ENCODE results near the gene SNTB2. TPM values are rescaled to one million over a fixed set of nuclear protein-coding genes. Genes with fewer than 3 reads are reported as not detected.

The SNTB2 gene
- total RNA-seq, 1 experiment from 2014 or later, result 20.2 TPM

- no peak overlapping the region for H3K18ac ChIP-seq (ENCODE audit: insufficient read length, low read depth, low read length)
- H2BK5ac ChIP-seq (ENCODE audit: insufficient read length, low read length), result no peak overlapping the region
- H3K23ac ChIP-seq (ENCODE audit: insufficient read length, low read depth, low read length), result no peak overlapping the region
- H4K8ac ChIP-seq (replicated peaks; ENCODE audit: insufficient read length, low read depth, low read length), result peak overlapping the region; percentile 94
- WGBS (ENCODE audit: extremely low coverage, insufficient read length, low lambda C conversion rate), result no CpG with 5 or more reads among the region's 4 CpGs
- no peaks in the 10 kb centered on the region for H3K79me1 ChIP-seq (ENCODE audit: insufficient read depth, low read depth, low read length, poor library complexity, severe bottlenecking)
- H3K9me3 ChIP-seq (ENCODE audit: control insufficient read depth, low read depth, low read length), result no peaks in the 10 kb centered on the region
- Mint-ChIP-seq H3K4me1 (peaks cover 0 to 9% of the 10 kb centered on the region in 2 experiments; a peak in 1 of 4 replicates), H3K9me3 (no peaks in the 10 kb centered on the region), H3K27ac (no peak overlapping the region), H3K4me3 (no peak overlapping the region), H3K36me3 (ENCODE audit: insufficient read depth in 1 of 3, low read depth in 3 of 3) (peaks cover 0 to 7% (median 2%) of the 10 kb centered on the region in 3 experiments; a peak in 3 of 7 replicates), H3K27me3 (ENCODE audit: low read depth) (no peaks in the 10 kb centered on the region)
- H4K5ac ChIP-seq (ENCODE audit: insufficient read length, low read depth, low read length), result no peak overlapping the region
- no peak overlapping the region for H3K4me2 ChIP-seq (ENCODE audit: insufficient read depth, insufficient read length, low read length)
- H4K91ac ChIP-seq (ENCODE audit: insufficient read length, low read depth, low read length), result no peak overlapping the region
- H3K14ac ChIP-seq (ENCODE audit: insufficient read depth, low read length), result no peak overlapping the region; the same call in 1 of the 2 replicates
- H2BK120ac ChIP-seq (ENCODE audit: low read depth, low read length, poor library complexity, severe bottlenecking), result no peak overlapping the region
- H2BK20ac ChIP-seq (ENCODE audit: low read depth, low read length, poor library complexity, severe bottlenecking), result no peak overlapping the region
- no peak for DNase-seq
- H3K56ac ChIP-seq (ENCODE audit: insufficient read length, low read depth, low read length), result no peak overlapping the region
- no peak overlapping the region for H3K27ac ChIP-seq (ENCODE audit: insufficient read length, low read depth, low read length)
- H3T11ph ChIP-seq (ENCODE audit: low read length), result no peak overlapping the region
- no peaks in the 10 kb centered on the region for H3K23me2 ChIP-seq (ENCODE audit: insufficient read length, low read depth, low read length, poor library complexity, severe bottlenecking)
- TF ChIP-seq, protein P1, sequence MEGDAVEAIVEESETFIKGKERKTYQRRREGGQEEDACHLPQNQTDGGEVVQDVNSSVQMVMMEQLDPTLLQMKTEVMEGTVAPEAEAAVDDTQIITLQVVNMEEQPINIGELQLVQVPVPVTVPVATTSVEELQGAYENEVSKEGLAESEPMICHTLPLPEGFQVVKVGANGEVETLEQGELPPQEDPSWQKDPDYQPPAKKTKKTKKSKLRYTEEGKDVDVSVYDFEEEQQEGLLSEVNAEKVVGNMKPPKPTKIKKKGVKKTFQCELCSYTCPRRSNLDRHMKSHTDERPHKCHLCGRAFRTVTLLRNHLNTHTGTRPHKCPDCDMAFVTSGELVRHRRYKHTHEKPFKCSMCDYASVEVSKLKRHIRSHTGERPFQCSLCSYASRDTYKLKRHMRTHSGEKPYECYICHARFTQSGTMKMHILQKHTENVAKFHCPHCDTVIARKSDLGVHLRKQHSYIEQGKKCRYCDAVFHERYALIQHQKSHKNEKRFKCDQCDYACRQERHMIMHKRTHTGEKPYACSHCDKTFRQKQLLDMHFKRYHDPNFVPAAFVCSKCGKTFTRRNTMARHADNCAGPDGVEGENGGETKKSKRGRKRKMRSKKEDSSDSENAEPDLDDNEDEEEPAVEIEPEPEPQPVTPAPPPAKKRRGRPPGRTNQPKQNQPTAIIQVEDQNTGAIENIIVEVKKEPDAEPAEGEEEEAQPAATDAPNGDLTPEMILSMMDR (conservative IDR thresholded peaks at IDR 0.05), result no peak
- H4K20me1 ChIP-seq (ENCODE audit: control insufficient read depth, insufficient read depth, insufficient read length), result no peaks in the 10 kb centered on the region
- no peak overlapping the region for H3K9ac ChIP-seq (ENCODE audit: extremely low read depth, insufficient read length, low read length)
- no peak overlapping the region for H3K4ac ChIP-seq (ENCODE audit: low read depth, low read length)
- no peaks in the 10 kb centered on the region for H3K79me2 ChIP-seq (ENCODE audit: insufficient read depth, low read length)
- H2BK12ac ChIP-seq (ENCODE audit: insufficient read length, low read depth, low read length), result no peak overlapping the region
- no peak overlapping the region for H2BK15ac ChIP-seq (ENCODE audit: low read depth, low read length)
- no peaks in the 10 kb centered on the region for H3K4me1 ChIP-seq (ENCODE audit: insufficient read depth, low read length)
- no peaks in the 10 kb centered on the region for H3K27me3 ChIP-seq (ENCODE audit: insufficient read depth, low read length)
- H2AK5ac ChIP-seq (ENCODE audit: insufficient read length, low read length), result no peak overlapping the region
- no peak overlapping the region for H2AFZ ChIP-seq (ENCODE audit: low read length)
Measured at GRCh38 chr16:69176033-69176800, 10.7 kb upstream of the SNTB2 start.
